Measurements from ENCODE around the gene KCNQ4. TPM values are rescaled to one million over a fixed set of nuclear protein-coding genes. Genes with fewer than 3 reads are reported as not detected.

KCNQ4 gene
- polyA plus RNA-seq, 1 donor from 2014 or later: not detected

GRCh38 chr1:40853113-40853884 lies 69.7 kb downstream of the KCNQ4 start:
- Histone ChIP-seq H3K9me3 (ENCODE audit: low read length) (no peaks in the 10 kb centered on the region), H2AFZ (ENCODE audit: low read depth, low read length) (no peak overlapping the region), H3K4me2 (ENCODE audit: low read length) (no peak overlapping the region), H3F3A (ENCODE audit: insufficient read depth, low read length, poor library complexity, severe bottlenecking) (no peaks in the 10 kb centered on the region), H3K27ac (ENCODE audit: low read length) (no peak overlapping the region), H3K36me3 (ENCODE audit: insufficient read depth, low read length) (no peaks in the 10 kb centered on the region), H3K4me3 (ENCODE audit: low read length) (no peak overlapping the region), H3K79me2 (replicated peaks; ENCODE audit: insufficient read depth, low read length) (no peaks in the 10 kb centered on the region), H3K9me2 (ENCODE audit: insufficient read depth, low read length) (no peaks in the 10 kb centered on the region), H3K9ac (ENCODE audit: low read length) (no peak overlapping the region), H4K20me1 (ENCODE audit: insufficient read depth) (no peaks in the 10 kb centered on the region), H3K27me3 (ENCODE audit: insufficient read depth, low read depth, low read length) (no peaks in the 10 kb centered on the region)
- TF ChIP-seq MXI1 (conservative IDR thresholded peaks at IDR 0.05; ENCODE audit: poor library complexity, severe bottlenecking): no peak
- TF ChIP-seq POLR2AphosphoS5 (IDR thresholded peaks at IDR 0.05): no peak
- TF ChIP-seq EZH2 (IDR thresholded peaks at IDR 0.05; ENCODE audit: borderline replicate concordance, insufficient read depth, low read length, poor library complexity, severe bottlenecking): no peak
- TF ChIP-seq TAF1 (IDR thresholded peaks at IDR 0.05; ENCODE audit: low read depth): no peak
- TF ChIP-seq, protein P1, sequence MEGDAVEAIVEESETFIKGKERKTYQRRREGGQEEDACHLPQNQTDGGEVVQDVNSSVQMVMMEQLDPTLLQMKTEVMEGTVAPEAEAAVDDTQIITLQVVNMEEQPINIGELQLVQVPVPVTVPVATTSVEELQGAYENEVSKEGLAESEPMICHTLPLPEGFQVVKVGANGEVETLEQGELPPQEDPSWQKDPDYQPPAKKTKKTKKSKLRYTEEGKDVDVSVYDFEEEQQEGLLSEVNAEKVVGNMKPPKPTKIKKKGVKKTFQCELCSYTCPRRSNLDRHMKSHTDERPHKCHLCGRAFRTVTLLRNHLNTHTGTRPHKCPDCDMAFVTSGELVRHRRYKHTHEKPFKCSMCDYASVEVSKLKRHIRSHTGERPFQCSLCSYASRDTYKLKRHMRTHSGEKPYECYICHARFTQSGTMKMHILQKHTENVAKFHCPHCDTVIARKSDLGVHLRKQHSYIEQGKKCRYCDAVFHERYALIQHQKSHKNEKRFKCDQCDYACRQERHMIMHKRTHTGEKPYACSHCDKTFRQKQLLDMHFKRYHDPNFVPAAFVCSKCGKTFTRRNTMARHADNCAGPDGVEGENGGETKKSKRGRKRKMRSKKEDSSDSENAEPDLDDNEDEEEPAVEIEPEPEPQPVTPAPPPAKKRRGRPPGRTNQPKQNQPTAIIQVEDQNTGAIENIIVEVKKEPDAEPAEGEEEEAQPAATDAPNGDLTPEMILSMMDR (IDR thresholded peaks at IDR 0.05; ENCODE audit: poor library complexity, severe bottlenecking): no peak
- TF ChIP-seq SMC3 (conservative IDR thresholded peaks at IDR 0.05; ENCODE audit: poor library complexity): no peak
- no peak for TF ChIP-seq RAD21 (conservative IDR thresholded peaks at IDR 0.05)
- TF ChIP-seq EP300 (conservative IDR thresholded peaks at IDR 0.05; ENCODE audit: poor library complexity, severe bottlenecking): no peak
- TF ChIP-seq REST (IDR thresholded peaks at IDR 0.05; ENCODE audit: borderline replicate concordance): no peak

GRCh38 chr1:40853885-40854170 lies 70.2 kb downstream of the KCNQ4 start:
- Histone ChIP-seq H3K27ac (ENCODE audit: low read length) (no peak overlapping the region), H3K4me3 (ENCODE audit: low read length) (no peak overlapping the region), H4K20me1 (ENCODE audit: insufficient read depth) (no peaks in the 10 kb centered on the region), H3K79me2 (replicated peaks; ENCODE audit: insufficient read depth, low read length) (no peaks in the 10 kb centered on the region), H3K9me3 (ENCODE audit: low read length) (no peaks in the 10 kb centered on the region), H3K36me3 (ENCODE audit: insufficient read depth, low read length) (no peaks in the 10 kb centered on the region), H3K4me2 (ENCODE audit: low read length) (no peak overlapping the region), H3K9ac (ENCODE audit: low read length) (no peak overlapping the region), H3F3A (ENCODE audit: insufficient read depth, low read length, poor library complexity, severe bottlenecking) (no peaks in the 10 kb centered on the region), H3K27me3 (ENCODE audit: insufficient read depth, low read depth, low read length) (no peaks in the 10 kb centered on the region), H2AFZ (ENCODE audit: low read depth, low read length) (no peak overlapping the region), H3K9me2 (ENCODE audit: insufficient read depth, low read length) (no peaks in the 10 kb centered on the region)
- TF ChIP-seq POLR2AphosphoS5 (IDR thresholded peaks at IDR 0.05) (no peak), EP300 (conservative IDR thresholded peaks at IDR 0.05; ENCODE audit: poor library complexity, severe bottlenecking) (no peak), EZH2 (IDR thresholded peaks at IDR 0.05; ENCODE audit: borderline replicate concordance, insufficient read depth, low read length, poor library complexity, severe bottlenecking) (no peak)
